Hepatocyte (in vitro differentiated cells): Measurements from ENCODE around the gene USO1.

Experiments
- CTCF ChIP-seq: fragments of 200-600 bp; sonication (generic); IDR thresholded peaks from 2 replicates; pipeline ENCODE4 v1.5.1; 2016; ENCODE audit warnings: antibody characterized with exemption, mild to moderate bottlenecking; ENCODE audit not compliant: poor library complexity
- EZH2 ChIP-seq: fragments of 200-600 bp; sonication (generic); IDR thresholded peaks from 2 replicates; pipeline ENCODE4 v1.6.1; 2016; ENCODE audit warnings: antibody characterized with exemption, mild to moderate bottlenecking, borderline replicate concordance
- EZH2phosphoT487 ChIP-seq: fragments of 200-600 bp; sonication (generic); IDR thresholded peaks from one replicate; pipeline ENCODE4 v1.6.1; 2018; ENCODE audit warnings: antibody characterized with exemption, mild to moderate bottlenecking, low read depth, moderate library complexity; ENCODE audit not compliant: unreplicated experiment, severe bottlenecking

DNA sequence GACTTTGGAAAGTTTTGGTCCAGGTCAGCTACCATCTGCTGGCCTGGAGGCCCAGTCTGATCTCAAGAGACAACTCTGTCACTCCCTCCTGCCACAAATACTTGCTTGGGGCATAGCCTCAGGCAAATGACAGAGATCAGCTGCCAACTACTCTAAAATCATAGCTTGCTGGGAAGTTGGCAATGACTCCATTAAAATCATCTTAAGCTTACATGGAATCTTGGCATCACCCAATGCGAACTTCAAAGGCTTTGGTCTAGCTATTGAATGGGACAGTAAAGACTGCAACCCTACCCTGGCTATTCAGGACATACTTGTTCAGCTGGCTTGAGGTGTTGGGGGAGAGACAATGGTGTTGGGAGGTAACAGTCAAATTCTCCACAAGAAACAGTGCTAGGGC is 7.0 kb upstream of the USO1 start:
- TF ChIP-seq CTCF, result no peak
- no peak for TF ChIP-seq EZH2
- no peak for TF ChIP-seq EZH2phosphoT487
